PFSK-1 (cell line): ENCODE measurements around the gene SLC29A4.

Experiments used
- FOXP2 ChIP-seq: optimal IDR thresholded peaks from 2 replicates; pipeline ENCODE3; 2011; ENCODE audit warnings: borderline replicate concordance, control low read depth, inconsistent platforms; ENCODE audit not compliant: insufficient read depth; ENCODE audit errors: extremely low read length, extremely low read depth
- POLR2AphosphoS5 ChIP-seq: IDR thresholded peaks from 2 replicates; pipeline ENCODE4 v1.6.1; 2012; ENCODE audit warnings: low read depth, mild to moderate bottlenecking, control low read depth, low read length, moderate library complexity
- REST ChIP-seq, 2 experiments: IDR thresholded peaks; 2 replicates each; pipeline versions ENCODE4 v1.6.1 to v1.8.0; 2011 to 2012; ENCODE audit warnings: low read depth in 2 of 2, low read length in 2 of 2, control low read depth in 1 of 2, inconsistent platforms in 1 of 2, mild to moderate bottlenecking in 1 of 2, moderate library complexity in 1 of 2; ENCODE audit not compliant: insufficient read depth in 1 of 2
- SIN3A ChIP-seq: IDR thresholded peaks from 2 replicates; pipeline ENCODE4 v1.6.1; 2012; ENCODE audit warnings: mild to moderate bottlenecking, low read length, moderate library complexity, borderline replicate concordance; ENCODE audit not compliant: insufficient read depth
- TAF1 ChIP-seq: IDR thresholded peaks from 2 replicates; pipeline ENCODE4 v1.6.1; 2012; ENCODE audit warnings: low read length, control low read depth, borderline replicate concordance; ENCODE audit not compliant: insufficient read depth

SLC29A4 gene

GRCh38 chr7:5248201-5248885 is 34.4 kb upstream of the SLC29A4 start:
- TF ChIP-seq FOXP2: no peak
- TF ChIP-seq SIN3A: no peak
- no peak for TF ChIP-seq TAF1
- TF ChIP-seq POLR2AphosphoS5: no peak
- no peak for TF ChIP-seq REST (IDR thresholded peaks at IDR 0.05; ENCODE audit: insufficient read depth in 1 of 2, low read depth in 2 of 2, low read length in 2 of 2)

- TF ChIP-seq REST (IDR thresholded peaks at IDR 0.05; ENCODE audit: insufficient read depth in 1 of 2, low read depth in 2 of 2, low read length in 2 of 2) (no peak), FOXP2 (no peak), TAF1 (no peak), SIN3A (no peak), POLR2AphosphoS5 (no peak)
Observed at GRCh38 chr7:5255832-5256231, 26.9 kb upstream of the SLC29A4 start.

DNA sequence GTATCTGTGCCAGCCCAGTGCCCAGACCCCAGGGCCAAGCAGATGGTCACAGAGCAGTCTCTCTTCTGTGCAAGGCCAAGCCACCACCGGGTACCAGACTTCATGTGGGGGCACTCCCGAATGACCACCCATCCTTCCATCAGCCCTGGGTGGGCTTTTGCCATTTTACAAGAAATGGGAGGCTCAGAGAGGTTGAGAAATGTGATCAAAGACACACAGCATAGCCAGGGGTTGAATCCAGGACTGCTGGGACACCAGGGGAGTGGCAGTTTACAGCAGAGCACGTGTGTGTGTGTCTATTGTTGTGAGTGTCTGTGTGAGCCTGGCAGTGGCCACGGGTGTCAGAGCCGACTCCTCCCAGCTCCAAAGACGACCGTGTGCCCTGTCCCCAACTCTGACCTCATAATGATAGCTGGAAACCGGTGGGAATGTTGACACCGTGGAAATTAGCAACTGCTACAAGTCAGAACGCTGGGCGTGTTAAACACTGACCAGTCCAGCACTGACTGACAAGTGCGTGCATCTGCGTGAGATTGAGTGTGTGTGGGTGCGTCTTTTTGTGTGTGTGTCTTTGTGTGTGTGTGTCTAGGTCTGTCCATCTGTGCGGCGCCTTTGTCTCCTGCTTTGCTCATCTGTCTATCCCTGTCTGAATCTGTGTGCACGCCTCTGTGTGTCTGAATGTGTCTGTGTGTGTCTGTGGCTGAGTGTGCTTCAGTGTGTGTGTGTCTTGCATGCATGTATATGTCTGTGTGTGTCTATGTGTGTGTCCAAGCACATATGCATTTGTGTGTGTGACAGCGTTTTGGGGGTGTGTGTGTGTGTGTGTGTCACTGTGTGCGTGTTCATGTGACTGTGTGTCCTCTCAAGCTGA is 17.2 kb upstream of the SLC29A4 start:
- no peak for TF ChIP-seq TAF1
- TF ChIP-seq FOXP2: no peak
- no peak for TF ChIP-seq POLR2AphosphoS5
- TF ChIP-seq SIN3A: no peak
- no peak for TF ChIP-seq REST (IDR thresholded peaks at IDR 0.05; ENCODE audit: insufficient read depth in 1 of 2, low read depth in 2 of 2, low read length in 2 of 2)

- TF ChIP-seq POLR2AphosphoS5 (no peak), TAF1 (no peak), FOXP2 (no peak), REST (IDR thresholded peaks at IDR 0.05; ENCODE audit: insufficient read depth in 1 of 2, low read depth in 2 of 2, low read length in 2 of 2) (no peak), SIN3A (no peak)
Observed at GRCh38 chr7:5266191-5267028, 16.3 kb upstream of the SLC29A4 start.
